Adipocyte (in vitro differentiated cells): Measurements from ENCODE around the gene C5.

Experiments
- DNase-seq: peaks from one replicate; pipeline ENCODE4 v3.0.0-alpha.2; 2015; ENCODE audit warnings: low read depth
- H3K27me3 ChIP-seq: replicated peaks from 2 replicates; pipeline ENCODE4 v1.7.0; 2013; ENCODE audit warnings: mild to moderate bottlenecking, low read length, moderate library complexity; ENCODE audit not compliant: control insufficient read depth, insufficient read depth
- H3K36me3 ChIP-seq: 2 replicates; pipeline ENCODE4 v1.7.0; 2013; ENCODE audit warnings: low read length, mild to moderate bottlenecking, moderate library complexity; ENCODE audit not compliant: control insufficient read depth, insufficient read depth, severe bottlenecking
- H3K4me1 ChIP-seq: 2 replicates; pipeline ENCODE4 v1.7.0; 2013; ENCODE audit warnings: mild to moderate bottlenecking, low read length, moderate library complexity; ENCODE audit not compliant: control insufficient read depth, insufficient read depth
- H3K4me3 ChIP-seq: 2 replicates; pipeline ENCODE4 v1.7.0; 2013; ENCODE audit warnings: mild to moderate bottlenecking, low read length, moderate library complexity
- H3K9ac ChIP-seq: 2 replicates; pipeline ENCODE4 v1.7.0; 2013; ENCODE audit warnings: mild to moderate bottlenecking, low read length, moderate library complexity
- H3K9me3 ChIP-seq: 2 replicates; pipeline ENCODE4 v1.7.0; 2013; ENCODE audit warnings: mild to moderate bottlenecking, low read length, moderate library complexity; ENCODE audit not compliant: control insufficient read depth

Gene C5

DNA sequence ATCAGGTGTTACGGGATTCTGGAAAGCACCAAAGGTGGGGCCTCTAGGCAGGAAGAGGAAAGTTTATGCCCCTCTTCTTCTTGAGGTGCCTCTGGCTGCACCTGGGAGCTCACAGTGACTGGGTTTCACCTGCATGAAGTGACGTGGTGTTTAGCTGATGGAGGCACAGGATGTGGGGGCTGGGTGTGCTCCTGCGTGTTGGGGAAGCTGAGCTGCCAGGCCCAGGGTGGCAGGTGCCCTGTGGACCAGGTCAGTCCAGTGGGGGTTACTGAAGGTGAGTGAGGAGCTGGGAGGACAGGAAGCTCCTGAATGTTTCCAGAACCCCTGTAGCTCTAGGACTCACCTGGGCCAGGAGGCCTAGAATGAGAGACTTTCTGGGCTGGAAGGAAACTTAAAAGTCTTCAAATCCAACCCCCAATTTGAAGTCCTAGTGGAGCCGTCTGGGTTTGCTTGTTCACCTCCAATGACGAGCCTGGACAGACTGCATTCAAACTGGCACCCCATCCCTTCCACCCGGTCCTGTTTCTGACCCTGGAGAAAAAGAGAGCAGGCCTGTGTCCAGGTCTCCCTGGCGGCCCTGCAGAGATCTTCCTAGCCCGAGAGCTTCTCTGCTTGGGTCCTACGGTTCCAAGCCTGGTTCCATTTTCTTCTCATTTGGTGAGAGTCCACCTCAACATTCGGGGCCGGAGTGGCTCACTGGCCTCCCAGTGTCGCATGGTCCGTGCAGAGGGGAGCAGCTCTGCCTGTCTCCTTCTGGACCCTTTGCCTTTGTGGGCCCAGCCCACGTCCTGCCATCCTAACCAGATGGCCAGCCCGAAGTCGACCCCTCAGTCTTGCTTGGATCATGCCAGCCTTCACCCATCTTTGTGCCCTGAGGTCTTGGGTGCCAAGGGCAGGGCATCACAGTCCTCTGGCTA, 145.8 kb downstream of the C5 start:
- Histone ChIP-seq H3K4me3 (no peak overlapping the region), H3K27me3 (peaks cover 21% of the 10 kb centered on the region)

DNA sequence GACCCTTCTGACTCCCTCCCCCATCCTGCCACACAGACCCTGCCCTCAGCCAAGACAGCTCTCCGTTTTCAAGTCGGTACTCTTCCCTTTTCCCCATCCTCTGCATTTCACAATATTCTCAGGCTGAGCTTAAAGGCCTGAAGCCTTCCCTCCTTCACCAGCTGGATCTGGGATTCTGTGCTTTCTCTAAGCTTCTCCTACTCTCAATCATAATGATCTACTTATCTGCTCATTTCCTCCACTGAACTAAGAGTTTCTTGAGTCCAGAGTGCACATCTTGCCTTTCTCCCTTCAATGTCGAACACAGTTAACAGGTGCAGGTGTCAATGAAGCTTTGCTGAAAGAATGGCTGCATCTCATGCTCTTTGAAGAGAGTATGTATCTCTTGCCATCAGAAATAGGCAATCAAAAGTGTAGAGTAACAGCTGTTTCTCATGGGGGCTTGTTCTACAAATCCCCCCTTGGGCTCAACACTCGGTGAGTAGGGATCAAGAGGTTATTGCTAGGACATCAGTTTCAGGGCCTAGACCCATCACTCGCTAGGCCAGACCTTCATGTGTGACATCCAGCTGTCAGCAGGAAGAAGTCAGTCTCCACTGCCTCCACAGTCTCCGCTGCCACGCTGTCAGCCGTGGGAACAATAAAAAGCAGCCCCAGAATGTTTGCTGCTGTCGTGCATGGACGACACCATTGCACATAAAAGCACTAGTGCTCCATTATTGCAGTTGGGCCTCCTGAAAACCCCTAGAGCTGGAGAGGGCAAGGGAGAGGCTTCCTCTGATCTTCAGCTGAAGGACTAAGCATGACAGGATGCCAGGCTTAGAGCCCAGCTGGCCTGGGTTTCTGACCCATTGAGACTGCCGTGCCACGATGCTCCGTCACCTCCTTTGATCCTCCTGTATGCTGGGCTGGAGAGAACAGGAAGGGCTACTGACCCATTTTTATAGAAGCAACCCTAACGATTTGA, 147.2 kb downstream of the C5 start:
- Histone ChIP-seq H3K9me3 (no peaks in the 10 kb centered on the region), H3K9ac (no peak overlapping the region), H3K4me1 (no peaks in the 10 kb centered on the region), H3K36me3 (no peaks in the 10 kb centered on the region), H3K4me3 (no peak overlapping the region), H3K27me3 (peaks cover 21% of the 10 kb centered on the region)
- DNase-seq, result no peak

More for the DNA sequence above, 145.8 kb downstream of the C5 start:
- no peak overlapping the region for H3K9ac ChIP-seq
- no peaks in the 10 kb centered on the region for H3K9me3 ChIP-seq
- no peaks in the 10 kb centered on the region for H3K4me1 ChIP-seq
- no peak for DNase-seq
- H3K36me3 ChIP-seq, result no peaks in the 10 kb centered on the region
